Ascending aorta (tissue), 1 donor: ENCODE results near the gene ZAR1. TPM values are rescaled to one million over a fixed set of nuclear protein-coding genes. Genes with fewer than 3 reads are reported as not detected.

Experiments
- total RNA-seq: library from RNA; depleted of rRNA; stranded (reverse); fragments of >200 nt; gene quantifications from one replicate; pipeline ENCODE4 v1.1.0, GENCODE V29; 2016

ZAR1 gene
- total RNA-seq, 1 donor from 2014 or later, result 1.4 TPM

Other genes with a start within 250 kb of the ZAR1 start
- gene TEC, start 220.4 kb upstream of the ZAR1 start, total RNA-seq, result 4.5 TPM
- gene SLAIN2, start 148.7 kb upstream of the ZAR1 start, total RNA-seq, result 26.3 TPM
- 0.21 TPM for gene SLC10A4, start 6.9 kb upstream of the ZAR1 start, total RNA-seq